ENCODE results near the gene STEAP2.

The STEAP2 gene

DNA sequence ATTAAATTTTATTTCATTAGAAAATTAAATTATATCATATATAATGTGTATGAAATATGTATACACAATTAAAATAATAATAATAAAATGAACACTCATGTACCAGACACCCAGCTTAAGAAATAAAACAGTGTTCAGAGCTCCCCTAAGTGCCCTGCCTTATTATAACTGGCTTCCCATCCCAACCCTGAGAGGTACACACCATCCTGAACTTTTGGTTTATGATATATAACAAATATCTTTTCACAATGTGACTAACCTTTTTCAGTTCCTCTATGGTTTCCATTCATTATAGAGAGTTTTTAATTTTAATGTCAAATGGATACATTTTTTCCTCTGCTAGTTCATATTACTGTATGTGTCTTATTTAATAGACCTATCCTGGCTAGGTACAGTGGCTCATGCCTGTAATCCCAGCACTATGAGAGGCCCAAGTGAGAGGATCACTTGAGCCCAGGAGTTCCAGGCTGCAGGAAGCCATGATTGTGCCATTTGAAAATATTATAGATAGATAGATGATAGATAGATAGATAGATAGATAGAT, 24.0 kb upstream of the STEAP2 start:
- H3K9me3 ChIP-seq (ENCODE audit: control insufficient read depth, insufficient read depth, low read length) = peaks cover 14% of the 10 kb centered on the region
- no peaks in the 10 kb centered on the region for H3F3A ChIP-seq (ENCODE audit: control insufficient read depth, insufficient read depth)
- H3K27me3 ChIP-seq (ENCODE audit: control insufficient read depth, low read length) = no peaks in the 10 kb centered on the region
- H3K36me3 ChIP-seq (ENCODE audit: control insufficient read depth, low read length) = no peaks in the 10 kb centered on the region
- H3K79me2 ChIP-seq (ENCODE audit: control insufficient read depth, low read length) = no peaks in the 10 kb centered on the region
- H3K4me1 ChIP-seq (ENCODE audit: control insufficient read depth, low read length) = no peaks in the 10 kb centered on the region
- no peaks in the 10 kb centered on the region for H4K20me1 ChIP-seq (ENCODE audit: control insufficient read depth, insufficient read depth, low read depth, low read length)
- no peak overlapping the region for H3K27ac ChIP-seq (ENCODE audit: low read depth, low read length)
- H3K4me2 ChIP-seq (ENCODE audit: low read length) = no peak overlapping the region
- no peak overlapping the region for H3K4me3 ChIP-seq (ENCODE audit: low read length)
- no peaks in the 10 kb centered on the region for H3K9me2 ChIP-seq (replicated peaks; ENCODE audit: control insufficient read depth, low read length)
- TF ChIP-seq, protein P1, sequence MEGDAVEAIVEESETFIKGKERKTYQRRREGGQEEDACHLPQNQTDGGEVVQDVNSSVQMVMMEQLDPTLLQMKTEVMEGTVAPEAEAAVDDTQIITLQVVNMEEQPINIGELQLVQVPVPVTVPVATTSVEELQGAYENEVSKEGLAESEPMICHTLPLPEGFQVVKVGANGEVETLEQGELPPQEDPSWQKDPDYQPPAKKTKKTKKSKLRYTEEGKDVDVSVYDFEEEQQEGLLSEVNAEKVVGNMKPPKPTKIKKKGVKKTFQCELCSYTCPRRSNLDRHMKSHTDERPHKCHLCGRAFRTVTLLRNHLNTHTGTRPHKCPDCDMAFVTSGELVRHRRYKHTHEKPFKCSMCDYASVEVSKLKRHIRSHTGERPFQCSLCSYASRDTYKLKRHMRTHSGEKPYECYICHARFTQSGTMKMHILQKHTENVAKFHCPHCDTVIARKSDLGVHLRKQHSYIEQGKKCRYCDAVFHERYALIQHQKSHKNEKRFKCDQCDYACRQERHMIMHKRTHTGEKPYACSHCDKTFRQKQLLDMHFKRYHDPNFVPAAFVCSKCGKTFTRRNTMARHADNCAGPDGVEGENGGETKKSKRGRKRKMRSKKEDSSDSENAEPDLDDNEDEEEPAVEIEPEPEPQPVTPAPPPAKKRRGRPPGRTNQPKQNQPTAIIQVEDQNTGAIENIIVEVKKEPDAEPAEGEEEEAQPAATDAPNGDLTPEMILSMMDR (IDR thresholded peaks at IDR 0.05; ENCODE audit: low read depth, low read length, poor library complexity, severe bottlenecking) = no peak
- TF ChIP-seq EZH2phosphoT487 (IDR thresholded peaks at IDR 0.05; ENCODE audit: borderline replicate concordance, low read length) = no peak

DNA sequence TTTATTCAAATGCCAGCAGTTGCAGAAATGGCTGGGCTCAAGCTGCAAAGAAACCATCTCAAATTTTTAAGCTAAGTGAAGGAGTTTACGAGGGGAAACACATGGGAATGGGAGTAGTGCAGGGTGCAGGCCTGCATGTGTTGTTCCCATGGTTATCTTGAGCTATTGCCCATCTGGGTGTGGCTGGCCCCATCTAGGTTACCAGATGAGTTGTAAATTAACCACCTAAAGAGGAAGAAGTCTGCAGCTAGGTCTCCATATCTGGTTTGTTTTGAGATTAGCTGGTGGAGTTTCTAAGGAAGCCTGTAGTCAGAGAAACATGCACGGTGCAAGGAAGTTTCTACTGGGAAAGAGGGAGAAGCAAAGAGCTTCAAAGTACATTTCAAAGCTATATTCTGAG, 23.3 kb upstream of the STEAP2 start:
- H3K27ac ChIP-seq (ENCODE audit: low read depth, low read length) = no peak overlapping the region
- H3K27me3 ChIP-seq (ENCODE audit: control insufficient read depth, low read length) = no peaks in the 10 kb centered on the region
- no peak overlapping the region for H3K4me3 ChIP-seq (ENCODE audit: low read length)
- no peak overlapping the region for H3K4me2 ChIP-seq (ENCODE audit: low read length)
- H3K4me1 ChIP-seq (ENCODE audit: control insufficient read depth, low read length) = no peaks in the 10 kb centered on the region
- no peaks in the 10 kb centered on the region for H3K36me3 ChIP-seq (ENCODE audit: control insufficient read depth, low read length)
- no peaks in the 10 kb centered on the region for H3F3A ChIP-seq (ENCODE audit: control insufficient read depth, insufficient read depth)
- H3K9me3 ChIP-seq (ENCODE audit: control insufficient read depth, insufficient read depth, low read length) = peaks cover 20% of the 10 kb centered on the region
- TF ChIP-seq, protein P1 (IDR thresholded peaks at IDR 0.05; ENCODE audit: low read depth, low read length, poor library complexity, severe bottlenecking) = no peak
- TF ChIP-seq EZH2phosphoT487 (IDR thresholded peaks at IDR 0.05; ENCODE audit: borderline replicate concordance, low read length) = no peak
- H4K20me1 ChIP-seq (ENCODE audit: control insufficient read depth, insufficient read depth, low read depth, low read length) = no peaks in the 10 kb centered on the region
- no peaks in the 10 kb centered on the region for H3K9me2 ChIP-seq (replicated peaks; ENCODE audit: control insufficient read depth, low read length)
- no peaks in the 10 kb centered on the region for H3K79me2 ChIP-seq (ENCODE audit: control insufficient read depth, low read length)

DNA sequence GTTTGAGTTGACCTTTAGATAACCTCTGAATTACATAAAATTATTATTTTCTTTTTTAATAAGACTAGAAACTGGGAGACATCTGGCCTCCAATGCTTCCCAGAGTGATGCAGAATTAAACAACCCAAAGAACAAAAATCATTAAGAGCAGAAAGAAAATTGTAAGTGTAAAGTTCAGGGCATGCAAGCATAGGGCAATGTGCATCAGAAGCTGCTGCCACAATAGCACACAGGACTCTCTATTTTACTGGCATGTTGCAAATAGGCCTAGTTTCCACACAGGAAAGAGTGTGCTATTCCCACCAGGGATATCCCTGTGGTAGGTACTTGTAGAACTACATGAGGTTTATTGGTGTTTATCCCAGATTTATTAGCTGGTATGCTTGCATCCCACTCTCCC, 20.5 kb upstream of the STEAP2 start:
- no peak for TF ChIP-seq EZH2phosphoT487 (IDR thresholded peaks at IDR 0.05; ENCODE audit: borderline replicate concordance, low read length)
- Histone ChIP-seq H3K4me2 (ENCODE audit: low read length) (no peak overlapping the region), H3F3A (ENCODE audit: control insufficient read depth, insufficient read depth) (no peaks in the 10 kb centered on the region), H3K27me3 (ENCODE audit: control insufficient read depth, low read length) (no peaks in the 10 kb centered on the region), H3K9me3 (ENCODE audit: control insufficient read depth, insufficient read depth, low read length) (peaks cover 20% of the 10 kb centered on the region), H3K4me3 (ENCODE audit: low read length) (no peak overlapping the region), H3K36me3 (ENCODE audit: control insufficient read depth, low read length) (no peaks in the 10 kb centered on the region), H3K4me1 (ENCODE audit: control insufficient read depth, low read length) (no peaks in the 10 kb centered on the region), H3K9me2 (replicated peaks; ENCODE audit: control insufficient read depth, low read length) (no peaks in the 10 kb centered on the region), H3K27ac (ENCODE audit: low read depth, low read length) (no peak overlapping the region), H4K20me1 (ENCODE audit: control insufficient read depth, insufficient read depth, low read depth, low read length) (no peaks in the 10 kb centered on the region), H3K79me2 (ENCODE audit: control insufficient read depth, low read length) (no peaks in the 10 kb centered on the region)

DNA sequence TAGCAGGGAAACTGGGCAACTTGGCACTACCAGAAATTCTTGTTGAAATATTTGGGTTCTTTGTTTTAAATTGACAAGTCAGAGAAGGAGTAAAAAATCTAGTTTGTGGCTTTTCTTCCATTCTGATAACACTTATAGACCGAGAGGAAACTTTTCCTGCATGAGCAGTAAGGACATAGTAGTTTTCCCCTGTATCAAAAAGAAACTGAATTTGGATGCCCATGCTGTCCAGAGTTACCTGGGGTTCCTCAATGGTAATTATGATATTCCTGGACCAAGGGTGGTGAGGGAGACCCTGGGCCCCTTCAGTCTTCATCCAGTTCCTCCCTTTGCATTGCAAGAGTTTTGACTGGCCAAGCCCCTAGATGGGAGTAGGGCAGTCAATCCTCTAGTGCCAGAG, 19.9 kb upstream of the STEAP2 start:
- Histone ChIP-seq H3K79me2 (ENCODE audit: control insufficient read depth, low read length) (no peaks in the 10 kb centered on the region), H3K27ac (ENCODE audit: low read depth, low read length) (no peak overlapping the region), H3K9me2 (replicated peaks; ENCODE audit: control insufficient read depth, low read length) (no peaks in the 10 kb centered on the region), H3K36me3 (ENCODE audit: control insufficient read depth, low read length) (no peaks in the 10 kb centered on the region), H3K4me2 (ENCODE audit: low read length) (no peak overlapping the region), H3K9me3 (ENCODE audit: control insufficient read depth, insufficient read depth, low read length) (peaks cover 20% of the 10 kb centered on the region), H3K4me3 (ENCODE audit: low read length) (no peak overlapping the region), H3K27me3 (ENCODE audit: control insufficient read depth, low read length) (no peaks in the 10 kb centered on the region), H4K20me1 (ENCODE audit: control insufficient read depth, insufficient read depth, low read depth, low read length) (no peaks in the 10 kb centered on the region), H3F3A (ENCODE audit: control insufficient read depth, insufficient read depth) (no peaks in the 10 kb centered on the region), H3K4me1 (ENCODE audit: control insufficient read depth, low read length) (no peaks in the 10 kb centered on the region)
- TF ChIP-seq EZH2phosphoT487 (IDR thresholded peaks at IDR 0.05; ENCODE audit: borderline replicate concordance, low read length) = no peak
- TF ChIP-seq, protein P1 (IDR thresholded peaks at IDR 0.05; ENCODE audit: low read depth, low read length, poor library complexity, severe bottlenecking) = no peak
